ENCODE results near the gene SLC39A1. TPM values are rescaled to one million over a fixed set of nuclear protein-coding genes. Genes with fewer than 3 reads are reported as not detected.

The SLC39A1 gene
- total and polyA plus RNA-seq, 11 donors = 31.6 to 163 (median 48.4) TPM

GRCh38 chr1:153991806-153992205 lies 28.5 kb upstream of the SLC39A1 start:
- WGBS, 4 donors = 90 to 95% (median 92%) methylated on average over 2 of the region's 2 CpGs
- ATAC-seq (no peak), DNase-seq (no peak)
- Histone ChIP-seq H3K9me3 (no peaks in the 10 kb centered on the region), H3K4me3 (peak overlapping the region; percentile 3 to 93 (median 76)), H3K36me3 (peaks cover 0 to 49% (median 39%) of the 10 kb centered on the region in 9 donors), H3K27me3 (no peaks in the 10 kb centered on the region), H3K27ac (peak overlapping the region in 5 of 12 donors; percentile 87 to 98 (median 94)), H3K4me1 (peaks cover 5 to 41% (median 27%) of the 10 kb centered on the region in 12 donors)
- intact Hi-C loops (cut with DNase I) = loop anchor here in 5 of 10 donors (2.0 to 10.0 kb wide), 7 partner anchors 185 to 477 kb away; partner anchors contain the start of genes HAX1 (in 2 of the 5) and UBAP2L (in 1 of the 5)
- no peak for TF ChIP-seq POLR2A (IDR thresholded peaks at IDR 0.05)
- no peak for TF ChIP-seq CTCF (IDR thresholded peaks at IDR 0.05)

- TF ChIP-seq CTCF (IDR thresholded peaks at IDR 0.05) (no peak), POLR2A (IDR thresholded peaks at IDR 0.05) (no peak)
- peak overlapping the region; percentile 87 to 98 (median 94) for H3K27ac ChIP-seq
- peaks cover 0 to 49% (median 39%) of the 10 kb centered on the region in 9 donors for H3K36me3 ChIP-seq
- H3K9me3 ChIP-seq = no peaks in the 10 kb centered on the region
- H3K4me3 ChIP-seq = peak overlapping the region; percentile 48 to 93 (median 77)
- 7 to 10% (median 8%) methylated on average over 9 of the region's 9 CpGs for WGBS, 4 donors
- intact Hi-C loops (cut with DNase I) = loop anchor here in 5 of 10 donors (2.0 to 10.0 kb wide), 7 partner anchors 186 to 476 kb away; partner anchors contain the start of genes HAX1 (in 2 of the 5) and UBAP2L (in 1 of the 5)
- DNase-seq (no peak), ATAC-seq (no peak)
- no peaks in the 10 kb centered on the region for H3K27me3 ChIP-seq
- peaks cover 5 to 47% (median 31%) of the 10 kb centered on the region in 12 donors for H3K4me1 ChIP-seq
Measured at GRCh38 chr1:153991151-153991630, 27.9 kb upstream of the SLC39A1 start.

GRCh38 chr1:153990468-153991150 lies 27.3 kb upstream of the SLC39A1 start, which contains the start of gene RPS27:
Gene RPS27 (plus strand): TSS chr1:153990762. CDS start chr1:153990797, 35 bp downstream.
- 0 to 1% (median 0%) methylated on average over 30 to 36 of the region's 36 CpGs for WGBS, 4 donors
- H3K4me1 ChIP-seq = peaks cover 5 to 49% (median 31%) of the 10 kb centered on the region in 12 donors

More at GRCh38 chr1:153990468-153991150, 27.3 kb upstream of the SLC39A1 start, which contains the start of gene RPS27:
- ATAC-seq (peak; percentile 76 to 90 (median 88)), DNase-seq (peak; percentile 84 to 95 (median 94))
- intact Hi-C loops (cut with DNase I) = loop anchor here in 5 of 10 donors (2.0 to 10.0 kb wide), 7 partner anchors 187 to 476 kb away; partner anchors contain the start of genes HAX1 (in 2 of the 5) and UBAP2L (in 1 of the 5)
- peak within 1 kb of the TSS; percentile 87 to 98 (median 94) for H3K27ac ChIP-seq
- no peaks in the 10 kb centered on the region for H3K9me3 ChIP-seq
- TF ChIP-seq CTCF (IDR thresholded peaks at IDR 0.05) (peak in 1 of 12 donors; percentile 16), POLR2A (IDR thresholded peaks at IDR 0.05) (peak; percentile 66 to 94)
- H3K36me3 ChIP-seq = peaks cover 0 to 43% (median 39%) of the 10 kb centered on the region in 9 donors
- H3K27me3 ChIP-seq = no peaks in the 10 kb centered on the region
- peak within 1 kb of the TSS; percentile 48 to 93 (median 77) for H3K4me3 ChIP-seq
